Smooth muscle cell (in vitro differentiated cells): ENCODE data around the gene JAG2. TPM values are rescaled to one million over a fixed set of nuclear protein-coding genes. Genes with fewer than 3 reads are reported as not detected.

Source experiments
- DNase-seq: peaks from one replicate; lab custom pipeline; 2025; ENCODE audit not compliant: unreplicated experiment; lab: John Stamatoyannopoulos, UW
- H2AFZ ChIP-seq: fragments of 200-600 bp; sonication (generic); 2 replicates; pipeline ENCODE4 v1.6.0; 2016; ENCODE audit warnings: antibody characterized with exemption, low read depth, mild to moderate bottlenecking
- H3F3A ChIP-seq: fragments of 200-600 bp; sonication (generic); 2 replicates; pipeline ENCODE4 v1.6.0; 2017; ENCODE audit warnings: antibody characterized with exemption, low read depth
- H3K27ac ChIP-seq: fragments of 200-600 bp; sonication (generic); 2 replicates; pipeline ENCODE4 v1.5.1; 2016; ENCODE audit warnings: low read depth, mild to moderate bottlenecking
- H3K27me3 ChIP-seq: fragments of 200-600 bp; sonication (generic); 2 replicates; pipeline ENCODE4 v1.6.1; 2016; ENCODE audit warnings: low read depth, mild to moderate bottlenecking
- H3K36me3 ChIP-seq: fragments of 200-600 bp; sonication (generic); 2 replicates; pipeline ENCODE4 v1.5.1; 2016; ENCODE audit warnings: low read depth
- H3K4me1 ChIP-seq: fragments of 200-600 bp; sonication (generic); 2 replicates; pipeline ENCODE4 v1.5.1; 2016; ENCODE audit warnings: low read depth
- H3K4me2 ChIP-seq: fragments of 200-600 bp; sonication (generic); 2 replicates; pipeline ENCODE4 v1.6.0; 2016; ENCODE audit warnings: mild to moderate bottlenecking
- H3K4me3 ChIP-seq: fragments of 200-600 bp; sonication (generic); 2 replicates; pipeline ENCODE4 v1.5.1; 2016; ENCODE audit warnings: mild to moderate bottlenecking
- H3K79me2 ChIP-seq: fragments of 200-600 bp; sonication (generic); 2 replicates; pipeline ENCODE4 v1.6.0; 2016; ENCODE audit warnings: low read depth, mild to moderate bottlenecking
- H3K9ac ChIP-seq: fragments of 200-600 bp; sonication (generic); 2 replicates; pipeline ENCODE4 v1.6.0; 2016; ENCODE audit warnings: low read depth
- H3K9me3 ChIP-seq: fragments of 200-600 bp; sonication (generic); replicated peaks from 2 replicates; pipeline ENCODE4 v1.5.1; 2016; ENCODE audit warnings: low read depth
- H4K20me1 ChIP-seq: fragments of 200-600 bp; sonication (generic); 2 replicates; pipeline ENCODE4 v1.6.0; 2016; ENCODE audit warnings: low read depth
- CTCF ChIP-seq: fragments of 200-600 bp; sonication (generic); IDR thresholded peaks from 2 replicates; pipeline ENCODE4 v1.5.1; 2017; ENCODE audit warnings: borderline replicate concordance, mild to moderate bottlenecking, antibody characterized with exemption; ENCODE audit not compliant: insufficient read depth, poor library complexity, severe bottlenecking
- WGBS: methylation state at CpG from one replicate; pipeline ENCODE4 v1.1.7; 2016; ENCODE audit warnings: low lambda C conversion rate; 5-methylcytosine and 5-hydroxymethylcytosine counted together
- polyA plus RNA-seq: library from polyadenylated mRNA; unstranded; fragments of >200 nt; fragmentation: Nextera tagmentation; extraction: Ambion mirVana; gene quantifications from 2 replicates; pipeline ENCODE4 v1.2.1, GENCODE V29; 2016
- total RNA-seq: library from RNA; depleted of rRNA; stranded (reverse); fragments of >200 nt; gene quantifications from 2 replicates; pipeline ENCODE4 v1.2.3, GENCODE V29; 2014

Gene JAG2
- total and polyA plus RNA-seq, 2 experiments from 2014 or later: 5.0 to 5.8 TPM

- no peak for TF ChIP-seq CTCF
- H2AFZ ChIP-seq: no peak overlapping the region
- no peak overlapping the region for H3K9ac ChIP-seq
- H3K27me3 ChIP-seq: no peaks in the 10 kb centered on the region
- no peak overlapping the region for H3K4me2 ChIP-seq
- DNase-seq: no peak
- WGBS: 87% methylated on average over 31 of the region's 31 CpGs
- no peaks in the 10 kb centered on the region for H3K79me2 ChIP-seq
- no peak overlapping the region for H3K27ac ChIP-seq
- no peaks in the 10 kb centered on the region for H3F3A ChIP-seq
- no peaks in the 10 kb centered on the region for H3K9me3 ChIP-seq
- H3K4me1 ChIP-seq: no peaks in the 10 kb centered on the region
- no peak overlapping the region for H3K4me3 ChIP-seq
- no peaks in the 10 kb centered on the region for H3K36me3 ChIP-seq
- H4K20me1 ChIP-seq: peaks cover 31% of the 10 kb centered on the region
Measured at GRCh38 chr14:105156414-105157375, 11.9 kb downstream of the JAG2 start.

GRCh38 chr14:105155681-105156413, 12.7 kb downstream of the JAG2 start:
- no peaks in the 10 kb centered on the region for H3K9me3 ChIP-seq
- peaks cover 28% of the 10 kb centered on the region for H4K20me1 ChIP-seq
- TF ChIP-seq CTCF: no peak
- no peak overlapping the region for H3K9ac ChIP-seq
- no peak overlapping the region for H3K4me2 ChIP-seq
- H3K27ac ChIP-seq: no peak overlapping the region
- no peaks in the 10 kb centered on the region for H3K4me1 ChIP-seq
- H3K27me3 ChIP-seq: no peaks in the 10 kb centered on the region
- no peaks in the 10 kb centered on the region for H3F3A ChIP-seq
- no peaks in the 10 kb centered on the region for H3K79me2 ChIP-seq
- H3K4me3 ChIP-seq: no peak overlapping the region
- no peaks in the 10 kb centered on the region for H3K36me3 ChIP-seq
- no peak for DNase-seq
- H2AFZ ChIP-seq: no peak overlapping the region
- 92% methylated on average over 28 of the region's 48 CpGs for WGBS

- Histone ChIP-seq H3K9me3 (no peaks in the 10 kb centered on the region), H3K9ac (no peak overlapping the region), H4K20me1 (peaks cover 21% of the 10 kb centered on the region), H3K27ac (no peak overlapping the region), H3K36me3 (no peaks in the 10 kb centered on the region), H3K4me3 (no peak overlapping the region), H3K4me1 (no peaks in the 10 kb centered on the region), H3K79me2 (no peaks in the 10 kb centered on the region), H2AFZ (no peak overlapping the region), H3K4me2 (no peak overlapping the region), H3F3A (no peaks in the 10 kb centered on the region), H3K27me3 (no peaks in the 10 kb centered on the region)
- no peak for DNase-seq
- no peak for TF ChIP-seq CTCF
- 94% methylated on average over 15 of the region's 24 CpGs for WGBS
Measured at GRCh38 chr14:105155071-105155651, 13.4 kb downstream of the JAG2 start.
